Retina (tissue), 1 donor: ENCODE measurements around the gene POC1A.

Experiments
- DNase-seq: peaks from one replicate; pipeline ENCODE4 v3.0.0-alpha.2; 2016

POC1A gene

DNA sequence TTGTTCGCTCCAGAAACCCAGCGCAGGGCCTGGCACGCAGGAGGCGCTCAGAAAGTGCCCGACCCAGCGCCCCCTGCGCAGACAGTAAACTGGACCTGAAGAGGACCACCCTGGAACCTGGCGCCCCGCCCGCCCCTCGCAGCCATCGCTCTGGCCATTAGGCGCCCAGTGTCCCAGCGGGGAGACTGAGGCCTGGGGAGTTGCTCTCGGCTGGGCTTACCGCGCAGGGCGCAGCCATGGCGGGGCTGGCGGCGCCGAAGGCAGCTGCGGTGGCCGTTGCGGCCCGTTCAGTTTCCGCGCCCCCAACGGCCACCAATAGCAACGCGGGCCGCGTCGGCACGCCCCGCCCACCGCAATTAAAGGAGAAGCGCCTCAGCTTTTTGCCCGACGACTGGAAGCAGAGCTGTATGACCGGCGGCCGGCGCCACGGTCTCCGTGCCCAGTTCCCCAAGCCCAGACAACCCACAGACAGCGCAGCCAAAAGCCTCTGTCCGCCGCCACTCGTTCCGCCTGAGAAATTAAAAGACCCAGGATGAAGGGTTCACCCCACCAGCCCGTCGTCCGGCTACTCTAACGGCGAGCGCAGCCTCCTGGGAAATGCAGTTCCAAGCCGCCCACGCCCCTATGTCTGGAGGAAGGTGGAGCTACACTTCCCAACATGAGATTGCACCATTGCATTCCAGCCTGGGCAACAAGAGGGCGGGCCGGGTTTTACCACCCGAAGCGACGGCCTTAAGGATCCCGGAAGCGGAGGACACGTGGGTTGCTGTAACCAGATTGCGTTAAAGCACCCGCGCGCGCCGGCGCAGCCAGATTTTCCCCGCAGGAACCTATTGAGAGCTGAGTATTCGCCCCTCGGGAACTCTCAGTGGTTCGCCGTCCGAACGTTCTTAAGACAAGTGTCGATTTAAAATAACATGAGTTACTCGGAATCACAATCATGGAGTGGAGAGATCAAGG, at the start of gene POC1A:
Gene POC1A (minus strand): TSS at position 289 of the 960 bp plus-strand sequence. CDS start 51 bp downstream, at position 238.
- peak; percentile 99 for DNase-seq

- DNase-seq: no peak
Measured at GRCh38 chr3:52203701-52204100, 49.5 kb upstream of the POC1A start.

GRCh38 chr3:52202384-52203077, 48.3 kb upstream of the POC1A start:
- no peak for DNase-seq

GRCh38 chr3:52200981-52201679, 46.9 kb upstream of the POC1A start:
- no peak for DNase-seq

GRCh38 chr3:52198643-52199608, 44.7 kb upstream of the POC1A start:
- no peak for DNase-seq

DNA sequence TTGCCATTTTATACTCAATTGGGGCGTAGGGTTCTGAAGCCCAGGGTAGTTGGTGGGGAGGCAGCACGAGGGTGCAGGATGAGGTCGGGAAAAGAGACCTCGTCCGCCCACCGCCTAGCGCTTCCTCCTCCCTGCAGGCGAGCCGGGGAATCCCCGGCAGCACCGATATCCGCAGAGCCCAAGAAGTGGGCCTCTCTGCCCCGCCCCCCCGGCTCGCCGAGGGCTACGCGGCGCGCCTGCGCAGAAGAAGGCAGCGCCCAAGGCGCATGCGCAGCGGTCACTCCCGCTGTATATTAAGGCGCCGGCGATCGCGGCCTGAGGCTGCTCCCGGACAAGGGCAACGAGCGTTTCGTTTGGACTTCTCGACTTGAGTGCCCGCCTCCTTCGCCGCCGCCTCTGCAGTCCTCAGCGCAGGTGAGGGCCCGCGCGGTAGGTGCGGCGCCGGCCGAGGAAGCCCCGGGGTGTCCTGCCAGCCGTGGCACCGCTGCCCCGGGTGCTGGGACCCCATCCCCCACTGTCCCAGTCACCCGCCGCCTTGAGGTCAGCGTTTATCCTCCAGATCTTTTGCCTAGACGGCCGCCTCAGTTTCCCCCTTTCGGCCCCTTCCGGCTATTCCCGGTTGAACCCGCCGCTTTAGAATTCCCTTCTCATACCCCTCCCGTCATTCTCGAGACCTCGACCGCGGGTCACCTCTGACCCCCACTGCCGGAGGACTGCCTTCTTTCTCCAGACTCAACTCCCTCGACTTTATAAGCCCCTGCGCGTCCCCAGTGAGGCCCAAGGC, 43.8 kb upstream of the POC1A start, which contains the start of gene ALAS1:
Gene ALAS1 (plus strand): TSS at position 319 of the 784 bp plus-strand sequence. CDS start 1,082 bp downstream, outside the sequence.
- DNase-seq: peak; percentile 98

GRCh38 chr3:52197499-52197841, 43.2 kb upstream of the POC1A start:
- DNase-seq: no peak

- DNase-seq: no peak
Measured at GRCh38 chr3:52196977-52197376, 42.8 kb upstream of the POC1A start.

DNA sequence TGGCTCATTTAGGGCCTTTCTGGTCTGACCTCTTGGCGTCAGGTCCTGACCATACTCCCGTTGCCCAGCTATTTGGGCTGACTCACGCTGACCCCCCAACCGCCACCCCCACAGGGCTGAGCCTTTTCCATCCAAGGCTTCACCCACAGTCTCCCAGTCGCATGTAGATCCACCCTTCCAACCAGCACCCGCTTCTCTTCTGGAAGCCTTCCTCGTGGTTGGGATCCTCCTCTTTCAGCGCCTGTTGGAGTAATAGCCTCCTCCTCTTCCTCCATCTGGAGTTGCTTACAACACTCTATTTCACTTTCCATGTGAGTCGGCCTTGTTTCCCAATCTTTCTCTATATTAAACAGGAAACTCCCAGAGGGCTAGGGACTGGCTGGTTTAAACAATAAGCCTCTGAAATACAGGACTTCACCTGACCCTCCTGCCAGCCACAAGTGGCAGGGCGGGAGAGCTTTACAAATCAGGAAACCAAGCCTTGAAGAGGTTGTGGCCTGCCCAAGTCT, 41.7 kb upstream of the POC1A start:
- DNase-seq: no peak

- DNase-seq: no peak
Measured at GRCh38 chr3:52195291-52195597, 41.0 kb upstream of the POC1A start.

GRCh38 chr3:52194485-52195290, 40.5 kb upstream of the POC1A start:
- DNase-seq: no peak

DNA sequence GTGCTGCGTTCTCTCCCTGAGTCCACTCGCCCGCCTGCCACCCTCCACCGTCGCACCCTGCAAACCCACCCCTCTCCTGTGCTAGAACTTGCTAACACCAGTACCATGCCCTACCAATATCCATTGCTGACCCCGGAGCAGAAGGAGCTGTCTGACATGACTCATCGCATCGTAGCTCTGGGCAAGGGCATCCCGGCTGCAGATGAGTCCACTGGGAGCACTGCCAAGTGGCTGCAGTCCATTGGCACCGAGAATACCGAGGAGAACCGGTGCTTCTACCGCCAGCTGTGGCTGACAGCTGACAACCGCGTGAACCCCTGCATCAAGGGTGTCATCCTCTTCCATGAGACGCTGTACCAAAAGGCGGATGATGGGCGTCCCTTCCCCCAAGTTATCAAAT, 38.8 kb upstream of the POC1A start:
- no peak for DNase-seq

- no peak for DNase-seq
Measured at GRCh38 chr3:52191663-52192062, 37.4 kb upstream of the POC1A start.

DNA sequence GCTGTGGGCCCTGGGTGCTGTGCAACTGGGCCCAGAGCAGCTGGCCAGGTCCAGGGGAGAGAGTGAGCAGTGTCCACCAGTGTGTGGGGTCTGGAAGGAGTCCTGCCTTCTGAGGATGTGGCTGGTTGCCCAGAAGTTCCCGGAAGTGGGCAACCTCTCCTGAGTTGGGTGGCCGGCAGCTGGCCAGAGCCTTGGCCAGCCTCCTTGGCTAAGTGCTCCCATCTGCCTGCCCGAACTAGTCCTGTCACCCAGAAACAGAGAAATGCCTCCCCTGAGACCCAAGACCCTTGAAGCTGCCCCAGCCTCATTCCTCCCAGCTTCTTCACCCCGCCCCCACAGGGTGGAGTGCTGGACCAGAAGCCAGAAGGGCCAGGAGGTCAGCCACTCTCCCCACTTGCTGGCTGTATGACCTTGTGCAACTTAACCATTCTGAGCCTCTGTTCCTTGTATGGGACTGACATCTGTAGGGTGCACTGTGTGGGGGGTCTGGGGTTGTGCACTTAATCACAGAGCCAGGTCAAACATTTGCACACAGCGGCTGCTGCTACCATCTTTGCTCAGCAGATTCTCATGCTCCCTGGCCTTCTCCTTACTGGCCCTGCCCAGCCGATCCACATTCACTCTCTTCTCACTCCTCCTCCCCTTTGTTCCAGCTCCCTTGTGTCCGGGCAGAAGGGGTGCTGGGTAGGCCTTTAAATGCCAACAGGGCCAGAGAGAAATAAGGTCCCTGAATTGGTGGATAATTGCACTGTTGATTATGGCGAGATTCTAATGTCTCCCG, 36.3 kb upstream of the POC1A start:
- no peak for DNase-seq

DNA sequence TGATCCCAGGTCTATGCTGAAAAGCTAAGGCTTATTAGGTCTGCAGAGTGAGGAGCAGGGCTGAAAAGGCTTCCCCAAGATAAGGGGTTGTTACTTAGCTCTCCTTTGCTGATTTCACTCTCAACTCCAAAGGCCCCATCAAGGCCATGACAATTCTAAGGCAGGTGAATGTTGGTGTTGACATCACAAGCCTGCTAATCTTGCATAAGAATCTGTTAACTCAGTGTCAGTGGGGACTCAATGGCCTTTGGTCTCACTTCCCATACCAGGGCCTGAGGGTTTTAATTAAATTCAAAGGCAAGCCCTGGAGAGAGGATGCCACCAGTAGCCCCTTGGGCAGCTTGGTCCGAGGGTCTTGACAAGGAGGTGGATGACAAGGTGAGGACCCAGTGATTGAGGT, 34.3 kb upstream of the POC1A start:
- DNase-seq: no peak

- no peak for DNase-seq
Measured at GRCh38 chr3:52186729-52187128, 32.5 kb upstream of the POC1A start.

- no peak for DNase-seq
Measured at GRCh38 chr3:52185837-52186236, 31.6 kb upstream of the POC1A start.

DNA sequence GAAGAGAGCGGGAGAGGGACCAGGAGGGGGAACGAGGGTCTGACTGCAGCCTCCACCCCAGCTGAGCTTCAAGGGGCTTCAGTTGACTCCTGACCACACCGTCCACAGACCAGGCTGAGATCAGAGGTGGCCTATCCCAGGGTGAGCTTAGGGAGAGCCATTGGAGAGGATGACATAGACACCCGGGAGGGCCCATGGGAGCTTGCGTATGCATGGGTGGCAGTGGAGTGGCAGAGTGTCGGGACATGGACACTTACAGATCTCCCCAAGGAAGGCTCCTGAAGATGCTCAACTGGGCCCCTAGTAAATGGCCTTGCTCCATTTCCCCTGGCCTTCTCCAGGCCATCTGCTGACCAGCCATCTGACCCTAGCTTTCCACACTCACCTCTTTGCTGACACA, 31.1 kb upstream of the POC1A start:
- DNase-seq: no peak

- no peak for DNase-seq
Measured at GRCh38 chr3:52184690-52185089, 30.5 kb upstream of the POC1A start.
